EH (cell line): ENCODE measurements around the gene EDDM3A.
"Not testable (repeated sequence)": the region's sequence is repeated elsewhere in the genome, so short reads cannot be mapped to it uniquely, and the experiment has no call there.

ENCODE experiments used
- DNase-seq: peaks from one replicate; pipeline ENCODE4 v3.0.0-alpha.2; 2015; ENCODE audit warnings: low read depth

The EDDM3A gene

DNA sequence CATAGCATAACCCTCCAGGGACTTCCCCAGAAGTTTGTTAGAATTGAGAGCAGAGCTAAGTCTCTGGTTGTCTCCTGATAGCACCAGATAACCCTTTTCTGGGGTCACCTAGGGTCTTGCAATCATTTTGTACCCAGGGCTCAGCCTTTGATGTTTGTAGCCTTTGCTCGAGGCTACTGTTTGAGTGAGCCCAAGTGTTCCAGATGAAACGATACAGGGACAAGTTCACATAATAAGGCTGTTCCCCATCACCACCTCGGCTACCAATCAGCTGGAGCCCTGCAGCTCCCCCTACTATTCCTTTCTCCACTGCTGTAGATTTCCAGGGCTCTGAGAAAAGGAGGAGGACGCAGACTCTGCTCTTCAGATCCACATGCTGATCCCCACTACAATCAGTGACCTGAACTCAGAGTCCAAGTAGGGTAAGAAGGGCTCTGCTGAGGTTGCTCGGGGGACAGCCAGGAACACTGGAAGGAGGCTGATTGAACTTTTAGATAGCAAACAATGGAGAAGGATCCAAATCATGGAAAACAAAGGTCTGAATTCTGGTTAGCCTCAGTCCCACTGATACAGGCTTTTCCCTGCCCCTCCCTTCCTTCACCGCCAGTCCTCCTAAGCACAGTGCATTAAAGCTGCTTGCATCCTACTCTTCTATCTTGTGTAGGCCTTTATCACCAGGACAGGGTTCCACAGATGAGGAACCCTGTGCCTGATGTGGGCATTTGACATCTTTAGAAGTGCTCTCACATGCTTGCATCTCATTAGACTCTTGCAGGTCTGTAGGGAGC lies at the start of gene EDDM3A:
Gene EDDM3A, plus strand, starts transcription at position 317 of the 788 bp plus-strand sequence. CDS start 1,694 bp downstream, outside the sequence.
- DNase-seq = no peak

- DNase-seq = no peak
These were observed 48.9 kb upstream of the EDDM3A start for GRCh38 chr14:20696764-20697163.

DNA sequence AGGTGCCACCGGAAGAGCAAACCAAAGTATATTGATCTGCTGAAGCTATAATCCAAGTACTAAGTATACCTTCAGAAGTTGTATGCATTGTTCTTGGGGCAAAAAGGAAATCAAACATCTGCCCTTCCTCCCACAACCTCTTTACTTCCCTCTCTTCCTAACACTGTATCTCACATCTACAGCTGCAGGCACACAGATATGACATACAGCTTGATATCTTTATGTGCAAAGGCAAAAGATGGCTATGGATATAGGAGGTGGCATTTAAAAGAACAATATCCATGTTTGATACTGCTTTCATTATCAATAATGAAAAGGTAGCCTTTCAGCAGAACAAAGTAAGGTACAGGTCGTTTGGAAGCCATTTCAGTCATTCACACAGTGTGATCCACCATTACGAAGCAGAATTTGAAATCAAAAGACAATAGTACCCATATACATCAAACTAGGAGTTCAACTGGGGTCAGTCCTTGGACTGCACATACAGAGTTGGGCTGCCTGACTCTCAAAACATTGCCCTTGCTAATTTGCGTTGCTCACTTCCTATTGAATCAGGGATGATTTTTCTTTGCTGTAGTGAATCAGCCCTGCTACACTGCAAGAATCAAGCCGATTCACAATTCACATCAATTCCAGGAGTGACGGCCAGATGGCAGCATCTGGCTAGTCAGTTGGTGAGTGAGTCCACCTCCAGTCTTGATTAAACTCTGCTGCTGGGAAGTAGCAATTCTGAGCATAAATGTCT lies 48.2 kb upstream of the EDDM3A start:
- peak; percentile 68 for DNase-seq

DNA sequence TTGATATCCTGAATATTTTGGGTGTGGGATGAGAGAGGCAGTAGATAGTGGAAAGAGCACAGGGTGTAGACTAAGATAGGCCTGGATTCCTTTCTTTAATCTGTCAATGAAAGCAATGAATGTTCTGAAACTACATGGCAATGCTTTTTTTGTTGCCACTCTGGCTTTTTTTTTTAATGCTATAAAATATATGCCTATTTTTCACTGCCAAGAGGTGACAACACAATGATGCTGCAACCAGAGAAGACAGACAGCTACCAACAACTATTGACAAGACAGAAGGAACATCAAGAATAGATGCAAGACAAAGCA lies 47.7 kb upstream of the EDDM3A start:
- no peak for DNase-seq

DNA sequence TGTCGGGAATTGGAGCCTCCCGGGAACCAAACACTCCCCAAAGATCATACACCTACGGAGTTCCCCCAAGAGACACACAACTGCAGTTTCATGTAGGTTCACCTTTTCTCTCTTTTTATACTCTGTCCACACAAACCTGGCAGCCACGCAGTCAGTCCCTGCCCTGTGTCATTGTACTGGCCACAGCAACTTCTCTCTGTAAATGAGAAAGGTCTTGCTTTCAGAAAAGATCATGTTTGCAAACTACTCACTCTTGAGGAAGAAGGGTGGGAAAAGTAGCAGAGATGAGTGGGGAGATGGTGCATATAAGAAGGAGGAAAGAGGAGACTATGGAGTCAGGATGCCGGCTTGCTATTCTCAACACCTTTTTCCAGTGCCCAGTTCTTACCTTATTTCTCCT lies 46.8 kb upstream of the EDDM3A start:
- DNase-seq = no peak

DNA sequence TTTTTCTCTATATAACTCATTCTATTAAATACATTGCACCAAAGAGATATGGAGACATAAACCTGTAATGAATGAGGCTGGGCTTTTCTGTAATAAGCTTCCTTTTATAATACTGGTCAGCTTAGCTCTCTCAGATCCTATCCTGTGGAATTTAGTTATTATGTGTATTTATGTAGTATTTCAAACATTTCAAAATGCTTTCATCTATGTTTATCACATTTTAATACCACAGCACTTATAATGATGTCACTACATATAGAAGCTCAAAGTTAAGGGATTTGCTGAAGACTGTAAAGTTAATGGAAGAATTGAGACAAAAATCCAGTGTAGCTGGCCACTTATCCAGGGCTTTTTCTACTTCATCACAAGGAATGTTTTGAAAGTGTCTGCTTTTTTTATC lies 45.8 kb upstream of the EDDM3A start:
- DNase-seq = no peak

GRCh38 chr14:20700965-20701364 lies 44.7 kb upstream of the EDDM3A start:
- not testable (repeated sequence) for DNase-seq

DNA sequence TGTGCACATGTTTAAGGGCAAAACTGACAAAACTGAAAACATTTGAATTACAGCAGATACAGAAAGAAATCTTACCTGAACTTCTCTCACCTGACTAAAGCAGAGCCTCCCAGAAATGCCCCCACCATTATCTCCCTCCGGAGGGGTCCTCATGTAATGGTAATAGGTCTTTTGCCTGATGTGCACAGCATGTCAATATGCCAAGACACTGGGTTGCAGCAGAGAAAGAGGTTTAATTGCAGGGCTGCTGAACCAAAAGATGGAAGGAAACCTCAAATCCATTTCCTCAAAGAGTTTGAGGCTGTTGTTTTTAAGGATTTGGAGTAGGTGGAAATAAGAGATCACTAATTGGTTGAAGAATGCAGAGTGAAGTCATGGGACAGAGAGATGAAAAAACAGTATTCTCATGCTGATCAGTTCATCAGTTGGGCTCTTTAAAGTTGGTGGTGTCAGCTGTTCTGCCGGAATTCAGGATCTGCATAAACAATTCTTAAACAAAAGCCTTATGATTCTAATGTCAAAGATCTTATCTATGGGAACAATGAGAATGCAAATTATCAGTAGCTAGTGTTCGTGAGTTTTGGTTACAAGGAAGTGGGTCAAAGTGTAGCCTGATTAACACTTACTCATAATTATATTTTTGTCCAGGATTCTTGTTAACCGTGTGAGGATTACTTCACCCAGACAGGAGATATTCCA lies 38.9 kb upstream of the EDDM3A start:
- peak; percentile 9 for DNase-seq

GRCh38 chr14:20707622-20708021 lies 38.1 kb upstream of the EDDM3A start:
- DNase-seq = peak; percentile 22

GRCh38 chr14:20711261-20711660 lies 34.4 kb upstream of the EDDM3A start:
- no peak for DNase-seq

- DNase-seq = no peak
These were observed 34.0 kb upstream of the EDDM3A start for GRCh38 chr14:20711685-20712084.

DNA sequence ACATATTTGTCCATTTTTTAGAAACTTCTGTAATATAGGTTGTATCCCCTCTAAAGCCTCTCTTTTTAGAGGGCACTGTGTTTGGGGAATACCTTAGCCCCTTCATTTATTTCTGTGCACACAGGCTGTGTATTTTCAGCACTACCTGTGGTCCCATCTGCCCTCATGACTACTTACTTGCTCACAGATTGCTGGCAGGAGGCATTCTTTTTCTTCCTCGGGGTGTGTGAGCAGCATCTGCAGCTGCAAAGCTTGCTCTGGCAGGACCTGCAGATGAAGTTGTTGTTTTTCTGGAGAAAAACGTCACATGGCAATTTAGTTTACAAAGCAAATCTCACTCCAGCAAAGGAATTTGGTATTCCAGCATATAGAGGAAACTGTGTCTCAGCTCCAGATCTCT lies 32.8 kb upstream of the EDDM3A start:
- no peak for DNase-seq

DNA sequence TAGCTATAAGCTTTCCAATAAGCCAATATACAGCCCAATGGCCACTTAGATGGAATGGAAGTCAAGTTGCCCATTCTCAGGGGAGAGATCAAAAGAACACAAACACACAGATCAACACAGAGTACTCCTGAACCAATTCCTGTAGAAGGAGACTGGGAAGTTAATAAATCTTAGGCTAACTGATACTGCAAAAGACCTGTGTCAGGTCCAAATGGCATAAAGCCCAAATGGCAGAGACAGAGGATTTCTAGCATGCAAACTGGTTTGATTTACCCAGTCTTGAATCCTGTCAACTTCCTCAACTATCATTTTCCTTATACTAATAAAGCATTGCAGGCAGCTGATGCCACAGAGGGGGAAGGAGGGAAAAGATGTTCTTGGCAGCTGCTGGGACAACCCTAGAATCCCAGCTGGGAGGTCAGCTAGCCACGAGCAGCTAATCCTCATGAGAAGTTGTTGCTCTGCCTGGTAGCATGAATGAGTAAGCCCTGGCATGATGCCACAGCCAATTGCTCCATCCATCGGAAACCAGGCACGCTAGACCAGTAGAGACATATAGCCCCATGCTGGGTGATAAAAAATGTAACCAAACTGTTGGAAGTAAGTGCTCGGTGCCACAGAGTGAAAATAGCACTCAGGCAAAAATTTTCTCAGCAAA lies 31.0 kb upstream of the EDDM3A start:
- peak; percentile 26 for DNase-seq

- DNase-seq = no peak
These were observed 25.9 kb upstream of the EDDM3A start for GRCh38 chr14:20719777-20720176.

DNA sequence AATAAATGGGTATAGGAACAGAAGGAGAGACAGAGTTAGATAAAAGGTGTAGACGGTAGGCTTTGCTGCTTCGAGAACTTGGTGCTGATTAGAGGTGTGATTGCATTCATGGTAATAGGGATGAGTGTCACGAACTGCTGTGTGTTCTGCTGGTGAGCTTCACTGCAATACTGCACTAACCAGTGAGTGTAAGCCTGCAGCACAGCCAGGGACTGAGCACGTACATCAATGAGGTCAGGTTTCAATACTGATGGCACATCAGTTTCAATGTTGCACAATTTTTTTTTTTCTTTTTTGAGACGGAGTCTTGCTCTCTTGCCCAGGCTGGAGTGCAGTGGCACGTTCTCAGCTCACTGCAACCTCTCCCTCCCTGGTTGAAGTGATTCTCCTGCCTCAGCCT lies 24.9 kb upstream of the EDDM3A start:
- no peak for DNase-seq

GRCh38 chr14:20722016-20722415 lies 23.7 kb upstream of the EDDM3A start:
- no peak for DNase-seq

DNA sequence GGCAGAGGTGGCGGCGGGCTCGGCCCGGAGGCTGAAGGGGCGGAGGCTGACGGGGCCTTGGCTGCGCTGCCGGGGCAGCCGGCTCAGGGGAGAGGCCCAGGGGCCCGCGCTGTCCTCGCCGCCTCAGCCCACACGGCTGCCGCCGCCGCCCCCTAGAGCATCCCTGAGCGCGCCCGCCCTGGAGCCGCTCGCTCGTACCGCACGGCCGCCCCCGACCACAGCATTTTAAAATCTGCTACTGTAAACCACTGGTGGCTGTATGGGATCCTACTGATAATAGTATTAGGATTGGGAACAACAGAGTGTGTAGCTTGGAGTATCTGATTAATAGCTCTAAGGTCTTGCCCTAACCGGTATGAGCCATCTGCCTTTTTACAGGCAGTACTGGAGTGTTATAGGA lies 22.2 kb upstream of the EDDM3A start:
- no peak for DNase-seq

- not testable (repeated sequence) for DNase-seq
These were observed 19.6 kb upstream of the EDDM3A start for GRCh38 chr14:20726121-20726520.

- DNase-seq = no peak
These were observed 19.2 kb upstream of the EDDM3A start for GRCh38 chr14:20726531-20726930.

GRCh38 chr14:20730891-20731290 lies 14.8 kb upstream of the EDDM3A start:
- DNase-seq = no peak

DNA sequence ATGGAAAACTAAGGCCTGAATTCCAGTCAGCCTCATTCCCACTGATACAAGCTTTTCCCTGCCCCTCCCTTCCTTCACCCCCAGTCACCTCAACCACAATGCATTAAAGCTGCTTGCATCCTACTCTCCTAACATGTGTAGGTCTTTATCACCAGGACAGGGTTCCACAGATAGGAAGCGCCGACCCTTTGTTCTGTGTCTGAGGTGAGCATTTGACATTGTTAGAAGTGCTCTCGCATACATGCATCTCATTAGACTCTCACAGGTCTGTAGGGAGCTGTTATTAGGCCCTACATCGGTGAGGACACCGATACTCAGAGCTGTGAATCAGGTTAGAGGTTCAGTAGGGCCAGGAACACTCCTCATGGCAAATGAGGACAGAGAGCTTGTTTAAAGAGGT lies 13.2 kb upstream of the EDDM3A start:
- no peak for DNase-seq

DNA sequence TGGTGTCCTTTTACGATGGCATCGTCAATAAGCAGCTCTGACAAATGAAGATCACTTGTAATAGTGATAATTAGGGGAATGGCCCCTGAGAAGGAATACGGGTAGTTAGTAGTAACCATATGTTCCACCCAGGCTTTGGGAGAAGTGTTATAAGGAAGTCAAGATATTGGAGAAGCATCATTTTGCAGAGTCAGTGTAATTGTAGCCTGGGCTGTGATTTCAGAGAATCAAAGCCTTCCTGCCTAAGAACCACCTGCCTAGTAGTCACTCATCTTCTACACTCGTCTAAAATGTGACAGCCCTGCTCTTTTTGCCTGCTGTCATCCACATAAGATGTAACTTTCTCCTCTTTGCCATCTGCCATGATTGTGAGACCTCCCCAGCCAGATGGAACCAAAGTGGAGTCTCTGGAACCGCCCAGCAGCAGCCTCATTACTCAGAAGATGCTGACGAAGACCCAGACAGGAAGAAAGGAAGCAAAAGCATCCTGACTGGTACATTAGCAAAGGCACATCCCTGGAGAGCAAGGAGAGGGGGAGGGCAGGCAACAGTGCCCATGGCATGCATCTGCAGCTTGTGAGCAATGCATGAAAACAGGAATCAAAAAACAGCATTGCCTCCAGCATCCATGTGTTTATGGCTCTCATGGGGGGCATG lies 12.6 kb upstream of the EDDM3A start:
- no peak for DNase-seq
